GM10266 (cell line): ENCODE results near the gene PTGR1.
"Not testable (repeated sequence)": the region's sequence is repeated elsewhere in the genome, so short reads cannot be mapped to it uniquely, and the experiment has no call there.

Experiments used
- DNase-seq: peaks from one replicate; pipeline ENCODE4 v3.0.0; 2012; ENCODE audit errors: extremely low spot score
- CTCF ChIP-seq: IDR thresholded peaks from 2 replicates; pipeline ENCODE4 v1.5.1; 2012; ENCODE audit warnings: mild to moderate bottlenecking, low read depth; ENCODE audit not compliant: control insufficient read depth, insufficient read depth; ENCODE audit errors: missing control alignments

PTGR1 gene

DNA sequence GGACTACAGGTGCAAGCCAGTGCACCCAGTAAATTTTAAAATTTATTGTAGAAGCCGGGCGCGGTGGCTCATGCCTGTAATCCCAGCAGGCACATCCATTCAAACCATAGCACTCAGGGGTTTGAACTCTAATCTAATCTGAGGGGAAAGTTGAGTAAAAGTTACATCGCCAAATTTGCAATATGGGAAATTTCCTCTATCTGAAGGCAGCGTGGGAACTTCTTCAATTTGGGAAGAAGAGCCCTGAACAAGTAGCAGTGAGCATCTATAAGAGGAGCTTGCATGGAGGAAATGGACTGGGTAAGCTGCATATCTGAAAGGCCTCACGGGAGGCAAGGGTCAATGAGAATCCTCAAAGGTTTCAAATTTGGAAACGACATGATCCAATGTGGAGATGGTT is 29.0 kb upstream of the PTGR1 start:
- DNase-seq = no peak
- no peak for TF ChIP-seq CTCF

GRCh38 chr9:111627260-111627963 is 28.0 kb upstream of the PTGR1 start:
- TF ChIP-seq CTCF = no peak
- DNase-seq = no peak

DNA sequence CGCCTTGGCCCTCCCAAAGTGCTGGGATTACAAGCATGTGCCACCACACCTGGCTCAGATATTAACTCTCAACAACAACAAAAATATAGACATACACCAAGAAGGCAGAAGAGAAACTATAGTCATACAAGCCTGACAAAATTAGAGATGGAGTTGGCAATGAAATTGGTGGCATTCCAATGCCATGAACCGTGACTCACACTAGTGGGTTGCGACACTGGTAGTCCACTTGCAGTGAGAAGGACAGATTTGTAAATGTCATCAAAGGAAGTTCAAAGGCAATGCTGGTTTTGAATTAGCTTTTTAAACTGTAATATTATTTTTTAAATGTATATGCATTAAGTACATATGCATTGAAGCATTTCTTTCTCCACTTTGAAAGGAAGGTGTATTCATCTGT is 23.2 kb upstream of the PTGR1 start:
- TF ChIP-seq CTCF = no peak

DNA sequence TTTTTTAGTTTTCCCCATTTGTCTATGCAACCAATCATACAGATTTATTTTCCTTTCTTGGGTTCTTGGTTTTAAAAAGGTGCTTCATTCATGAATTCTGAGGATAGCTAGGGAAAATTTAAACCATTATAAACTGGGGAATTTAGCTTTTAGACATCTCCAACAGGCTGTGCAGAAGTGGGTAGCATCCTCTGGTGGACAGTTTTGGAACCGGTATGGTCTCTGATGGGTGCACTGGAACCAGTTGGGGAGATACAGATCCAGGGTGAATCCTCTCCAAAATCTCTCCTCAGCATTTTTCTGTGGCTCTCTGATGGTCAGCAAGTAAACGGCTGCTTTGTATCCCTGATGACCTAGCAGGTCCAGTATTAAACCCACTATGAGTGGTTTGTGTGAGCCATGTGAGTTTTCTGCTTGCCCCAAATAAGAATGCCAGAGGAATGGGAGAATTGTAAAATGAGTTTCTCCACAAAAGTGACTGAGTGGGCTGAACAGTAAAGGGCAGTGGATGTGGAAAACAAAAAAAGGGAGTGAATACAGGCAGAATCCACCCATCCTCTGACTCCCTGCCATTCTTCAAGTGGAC is 22.5 kb upstream of the PTGR1 start:
- DNase-seq = peak; percentile 69
- TF ChIP-seq CTCF = peak; percentile 70

More for the DNA sequence above, 23.2 kb upstream of the PTGR1 start:
- no peak for DNase-seq

DNA sequence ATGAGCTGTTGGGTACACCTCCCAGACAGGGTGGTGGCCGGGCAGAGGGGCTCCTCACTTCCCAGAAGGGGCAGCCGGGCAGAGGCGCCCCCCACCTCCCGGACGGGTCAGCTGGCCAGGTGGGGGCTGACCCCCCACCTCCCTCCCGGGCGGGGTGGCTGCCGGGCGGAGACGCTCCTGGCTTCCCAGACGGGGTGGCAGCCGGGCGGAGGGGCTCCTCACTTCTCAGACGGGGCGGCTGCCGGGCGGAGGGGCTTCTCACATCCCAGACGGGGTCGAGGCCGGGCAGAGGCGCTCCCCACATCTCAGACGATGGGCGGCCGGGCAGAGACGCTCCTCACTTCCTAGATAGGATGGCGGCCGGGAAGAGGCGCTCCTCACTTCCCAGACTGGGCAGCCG is 17.9 kb upstream of the PTGR1 start:
- not testable (repeated sequence) for DNase-seq

- no peak for DNase-seq
- TF ChIP-seq CTCF = no peak
Observed at GRCh38 chr9:111615928-111616327, 16.5 kb upstream of the PTGR1 start.

DNA sequence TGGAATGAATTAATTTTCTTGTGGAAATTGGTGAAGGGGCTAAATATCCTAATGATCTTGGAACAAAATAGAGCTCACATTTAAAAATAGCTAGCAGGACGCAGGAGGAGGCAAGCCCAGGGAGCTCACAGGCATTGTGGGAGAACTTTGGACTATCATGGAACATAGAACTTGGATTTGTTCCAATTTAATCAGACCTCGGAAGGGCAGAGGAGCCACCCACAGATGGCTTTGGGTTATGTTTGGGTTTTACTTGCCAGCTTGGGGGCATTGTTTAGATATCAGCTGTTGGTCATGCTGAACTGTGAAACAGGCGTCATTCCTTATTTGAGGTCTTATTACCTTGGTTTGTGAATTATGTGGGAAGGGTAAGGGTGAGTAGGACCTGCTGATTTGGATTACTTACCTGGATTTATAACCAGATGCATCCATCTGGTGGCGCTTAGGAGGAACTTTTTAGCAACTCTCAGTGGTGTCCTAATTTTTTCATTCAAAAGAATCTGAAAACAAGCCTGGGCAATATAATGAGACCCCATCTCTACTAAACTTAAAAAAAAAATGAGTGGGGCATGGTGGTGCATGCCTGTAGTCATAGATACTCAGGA is 14.1 kb upstream of the PTGR1 start:
- DNase-seq = no peak
- no peak for TF ChIP-seq CTCF
